ENCODE data around the gene SH2D2A.

- TF ChIP-seq CTCF (IDR thresholded peaks at IDR 0.05) (no peak), POLR2A (IDR thresholded peaks at IDR 0.05) (no peak)
These were observed 40.8 kb downstream of the SH2D2A start for GRCh38 chr1:156775799-156776198.
